ENCODE results near the gene KLHDC8B.

Gene KLHDC8B

GRCh38 chr3:49158792-49159191 lies 12.6 kb upstream of the KLHDC8B start:
- TF ChIP-seq CTCF (IDR thresholded peaks at IDR 0.05) = no peak
- no peak overlapping the region for H3K27ac ChIP-seq

GRCh38 chr3:49161197-49161596 lies 10.2 kb upstream of the KLHDC8B start:
- Histone ChIP-seq H3K36me3 (peaks cover 26% of the 10 kb centered on the region), H3K27me3 (no peaks in the 10 kb centered on the region), H3K4me1 (ENCODE audit: control insufficient read depth in 1 of 2, insufficient read depth in 1 of 2, low read depth in 1 of 2, low read length in 1 of 2) (peaks cover 17 to 25% of the 10 kb centered on the region in 2 experiments), H3K9me3 (no peaks in the 10 kb centered on the region), H3K27ac (no peak overlapping the region), H3K4me3 (ENCODE audit: low read depth in 1 of 2, low read length in 1 of 2) (no peak overlapping the region)
- no peak for TF ChIP-seq CTCF (IDR thresholded peaks at IDR 0.05)

More at GRCh38 chr3:49158792-49159191, 12.6 kb upstream of the KLHDC8B start:
- Histone ChIP-seq H3K36me3 (peaks cover 21% of the 10 kb centered on the region), H3K27me3 (no peaks in the 10 kb centered on the region), H3K4me1 (ENCODE audit: control insufficient read depth in 1 of 2, insufficient read depth in 1 of 2, low read depth in 1 of 2, low read length in 1 of 2) (peaks cover 5 to 11% of the 10 kb centered on the region in 2 experiments), H3K9me3 (no peaks in the 10 kb centered on the region), H3K4me3 (ENCODE audit: low read depth in 1 of 2, low read length in 1 of 2) (no peak overlapping the region)

- peaks cover 23 to 31% of the 10 kb centered on the region in 2 experiments for H3K4me1 ChIP-seq (ENCODE audit: control insufficient read depth in 1 of 2, insufficient read depth in 1 of 2, low read depth in 1 of 2, low read length in 1 of 2)
- no peak overlapping the region for H3K4me3 ChIP-seq (ENCODE audit: low read depth in 1 of 2, low read length in 1 of 2)
- no peak for TF ChIP-seq CTCF (IDR thresholded peaks at IDR 0.05)
- peak overlapping the region; percentile 33 for H3K27ac ChIP-seq
- H3K36me3 ChIP-seq = peaks cover 26% of the 10 kb centered on the region
- no peaks in the 10 kb centered on the region for H3K9me3 ChIP-seq
- no peaks in the 10 kb centered on the region for H3K27me3 ChIP-seq
These were observed 9.4 kb upstream of the KLHDC8B start for GRCh38 chr3:49161808-49162530.

- Histone ChIP-seq H3K9me3 (no peaks in the 10 kb centered on the region), H3K36me3 (peaks cover 26% of the 10 kb centered on the region), H3K27ac (no peak overlapping the region), H3K4me1 (ENCODE audit: control insufficient read depth in 1 of 2, insufficient read depth in 1 of 2, low read depth in 1 of 2, low read length in 1 of 2) (peaks cover 23 to 31% of the 10 kb centered on the region in 2 experiments), H3K4me3 (ENCODE audit: low read depth in 1 of 2, low read length in 1 of 2) (no peak overlapping the region), H3K27me3 (no peaks in the 10 kb centered on the region)
- TF ChIP-seq CTCF (IDR thresholded peaks at IDR 0.05) = no peak
These were observed 8.5 kb upstream of the KLHDC8B start for GRCh38 chr3:49162751-49163419.

- peaks cover 23 to 31% of the 10 kb centered on the region in 2 experiments for H3K4me1 ChIP-seq (ENCODE audit: control insufficient read depth in 1 of 2, insufficient read depth in 1 of 2, low read depth in 1 of 2, low read length in 1 of 2)
- H3K36me3 ChIP-seq = peaks cover 26% of the 10 kb centered on the region
- H3K9me3 ChIP-seq = no peaks in the 10 kb centered on the region
- no peak overlapping the region for H3K4me3 ChIP-seq (ENCODE audit: low read depth in 1 of 2, low read length in 1 of 2)
- TF ChIP-seq CTCF (IDR thresholded peaks at IDR 0.05) = no peak
- no peak overlapping the region for H3K27ac ChIP-seq
- H3K27me3 ChIP-seq = peaks cover 3% of the 10 kb centered on the region
These were observed 7.8 kb upstream of the KLHDC8B start for GRCh38 chr3:49163609-49164008.
